OCI-LY7 (cell line): ENCODE data around the gene PDS5A. TPM values are rescaled to one million over a fixed set of nuclear protein-coding genes. Genes with fewer than 3 reads are reported as not detected.

Experiments
- BruUV-seq: library from RNA; stranded (reverse); fragments of 400-500 nt; replicated peaks from 2 replicates; lab custom pipeline; 2021; lab: Mats Ljungman, UMichigan
- CTCF ChIA-PET: fragments of 300-600 bp; sonication (Branson Sonifier 250); formaldehyde crosslinking; loops from one replicate; lab custom pipeline; 2022; ENCODE audit warnings: antibody characterized with exemption; ENCODE audit not compliant: unreplicated experiment; lab: Charles Lee
- POLR2A ChIA-PET: fragments of 300-600 bp; sonication (Branson Sonifier 250); formaldehyde crosslinking; loops from one replicate; lab custom pipeline; 2022; ENCODE audit warnings: antibody characterized with exemption; lab: Charles Lee
- DNase-seq: peaks from one replicate; pipeline ENCODE4 v3.0.0-alpha.2; 2015; ENCODE audit warnings: low spot score
- H2AFZ ChIP-seq: fragments of 200-600 bp; sonication (generic), shearing (Covaris generic); 2 replicates; pipeline ENCODE4 v1.6.1; 2014; ENCODE audit warnings: mild to moderate bottlenecking, antibody characterized with exemption, low read length, moderate library complexity
- H3K27ac ChIP-seq: fragments of 200-600 bp; sonication (generic); 2 replicates; pipeline ENCODE4 v1.5.1; 2014; ENCODE audit warnings: mixed run types, low read depth, mild to moderate bottlenecking, moderate library complexity, low read length, inconsistent platforms; ENCODE audit not compliant: poor library complexity, severe bottlenecking
- H3K36me3 ChIP-seq: fragments of 200-600 bp; sonication (generic); 2 replicates; pipeline ENCODE4 v1.6.1; 2014; ENCODE audit warnings: mild to moderate bottlenecking, antibody characterized with exemption, low read length, moderate library complexity, mixed read lengths; ENCODE audit not compliant: insufficient read depth
- H3K4me1 ChIP-seq: fragments of 200-600 bp; sonication (generic); 2 replicates; pipeline ENCODE4 v1.5.1; 2014; ENCODE audit warnings: mild to moderate bottlenecking, low read length; ENCODE audit not compliant: insufficient read depth, poor library complexity, severe bottlenecking
- H3K4me2 ChIP-seq: fragments of 200-600 bp; sonication (generic); 2 replicates; pipeline ENCODE4 v1.6.1; 2014; ENCODE audit warnings: mild to moderate bottlenecking, low read length
- H3K4me3 ChIP-seq: fragments of 200-600 bp; sonication (generic); 2 replicates; pipeline ENCODE4 v1.5.1; 2014; ENCODE audit warnings: mild to moderate bottlenecking, low read depth, low read length; ENCODE audit not compliant: poor library complexity, severe bottlenecking
- H3K79me2 ChIP-seq: fragments of 200-600 bp; sonication (generic); 2 replicates; pipeline ENCODE4 v1.6.1; 2016; ENCODE audit warnings: low read depth, mild to moderate bottlenecking, low read length, moderate library complexity, mixed read lengths; ENCODE audit not compliant: insufficient read depth
- H3K9me2 ChIP-seq: fragments of 200-600 bp; sonication (generic); 2 replicates; pipeline ENCODE4 v1.6.1; 2016; ENCODE audit warnings: mild to moderate bottlenecking, low read length, mixed read lengths; ENCODE audit not compliant: insufficient read depth
- H3K9me3 ChIP-seq: fragments of 200-600 bp; sonication (generic); 2 replicates; pipeline ENCODE4 v1.6.1; 2014; ENCODE audit warnings: mild to moderate bottlenecking, mixed run types, low read length, mixed read lengths
- H4K20me1 ChIP-seq: fragments of 200-600 bp; sonication (generic); 2 replicates; pipeline ENCODE4 v1.6.1; 2014; ENCODE audit warnings: mild to moderate bottlenecking, antibody characterized with exemption, low read length, moderate library complexity, mixed read lengths; ENCODE audit not compliant: insufficient read depth
- EZH2phosphoT487 ChIP-seq: fragments of 200-600 bp; sonication (generic); IDR thresholded peaks from 2 replicates; pipeline ENCODE4 v1.6.1; 2018; ENCODE audit warnings: low read depth, borderline replicate concordance, mild to moderate bottlenecking, mixed run types, antibody characterized with exemption, low read length, moderate library complexity, mixed read lengths
- intact Hi-C: fragments of 100-400 bp; cut with micrococcal nuclease; formaldehyde crosslinking; loops from one replicate; pipeline ENCODE4 v1.10.0; 2022; ENCODE audit not compliant: unreplicated experiment
- total RNA-seq, 2 experiments: library from RNA; depleted of rRNA in 1 of 2; stranded (reverse); fragments of >200 nt in 1 of 2; shearing (Covaris generic) in 1 of 2; gene quantifications; 2 replicates each; pipeline ENCODE4 v1.2.3, GENCODE V29; 2014 to 2022
- TF ChIP-seq, protein P1 (sequence below): fragments of 200-600 bp; sonication (generic); conservative IDR thresholded peaks from 2 replicates; pipeline ENCODE4 v1.5.1; 2014; ENCODE audit warnings: mild to moderate bottlenecking, antibody characterized with exemption, low read length, moderate library complexity, mixed read lengths

PDS5A gene
- total RNA-seq, 2 experiments from 2014 or later: 69.5 to 114 TPM

DNA sequence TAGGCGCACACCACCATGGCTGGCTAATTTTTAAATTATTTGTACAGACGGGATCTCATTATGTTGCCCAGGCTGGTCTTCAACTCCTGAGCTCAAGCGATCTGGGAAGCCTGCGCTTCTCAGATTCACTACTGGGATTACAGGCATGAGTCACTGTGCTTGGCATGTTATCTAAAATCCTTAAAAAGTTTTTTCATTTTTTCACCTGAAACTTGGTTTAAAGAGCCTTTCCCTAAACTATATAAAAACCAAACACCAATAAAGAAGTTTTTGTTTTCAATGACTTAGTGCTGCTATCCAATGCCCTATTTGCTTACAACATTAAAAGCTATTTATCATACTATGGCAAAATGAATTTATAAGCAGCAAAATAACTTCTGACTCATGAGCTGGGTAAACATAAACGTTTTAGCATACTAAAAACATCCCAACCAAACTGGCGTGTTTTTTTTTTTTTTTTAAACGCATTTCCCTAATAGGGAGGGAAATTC, 151.9 kb downstream of the PDS5A start:
- Histone ChIP-seq H3K4me1 (no peaks in the 10 kb centered on the region), H3K9me2 (no peaks in the 10 kb centered on the region), H3K4me3 (no peak overlapping the region), H3K36me3 (peaks cover 83% of the 10 kb centered on the region), H3K4me2 (no peak overlapping the region), H3K79me2 (no peaks in the 10 kb centered on the region), H2AFZ (no peak overlapping the region), H3K27ac (no peak overlapping the region), H4K20me1 (no peaks in the 10 kb centered on the region), H3K9me3 (no peaks in the 10 kb centered on the region)
- POLR2A ChIA-PET: interaction anchor here (0.6 to 1.1 kb wide), 3 partner anchors 38 to 85 kb away, joined by 3 to 4 read pairs (median 3); no protein-coding TSS in a partner anchor
- no peak for TF ChIP-seq EZH2phosphoT487
- TF ChIP-seq, protein P1, sequence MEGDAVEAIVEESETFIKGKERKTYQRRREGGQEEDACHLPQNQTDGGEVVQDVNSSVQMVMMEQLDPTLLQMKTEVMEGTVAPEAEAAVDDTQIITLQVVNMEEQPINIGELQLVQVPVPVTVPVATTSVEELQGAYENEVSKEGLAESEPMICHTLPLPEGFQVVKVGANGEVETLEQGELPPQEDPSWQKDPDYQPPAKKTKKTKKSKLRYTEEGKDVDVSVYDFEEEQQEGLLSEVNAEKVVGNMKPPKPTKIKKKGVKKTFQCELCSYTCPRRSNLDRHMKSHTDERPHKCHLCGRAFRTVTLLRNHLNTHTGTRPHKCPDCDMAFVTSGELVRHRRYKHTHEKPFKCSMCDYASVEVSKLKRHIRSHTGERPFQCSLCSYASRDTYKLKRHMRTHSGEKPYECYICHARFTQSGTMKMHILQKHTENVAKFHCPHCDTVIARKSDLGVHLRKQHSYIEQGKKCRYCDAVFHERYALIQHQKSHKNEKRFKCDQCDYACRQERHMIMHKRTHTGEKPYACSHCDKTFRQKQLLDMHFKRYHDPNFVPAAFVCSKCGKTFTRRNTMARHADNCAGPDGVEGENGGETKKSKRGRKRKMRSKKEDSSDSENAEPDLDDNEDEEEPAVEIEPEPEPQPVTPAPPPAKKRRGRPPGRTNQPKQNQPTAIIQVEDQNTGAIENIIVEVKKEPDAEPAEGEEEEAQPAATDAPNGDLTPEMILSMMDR: no peak
- CTCF ChIA-PET: no interaction called here
- no peak for DNase-seq
- intact Hi-C loops: no loop called here
- BruUV-seq: no TSS peak

DNA sequence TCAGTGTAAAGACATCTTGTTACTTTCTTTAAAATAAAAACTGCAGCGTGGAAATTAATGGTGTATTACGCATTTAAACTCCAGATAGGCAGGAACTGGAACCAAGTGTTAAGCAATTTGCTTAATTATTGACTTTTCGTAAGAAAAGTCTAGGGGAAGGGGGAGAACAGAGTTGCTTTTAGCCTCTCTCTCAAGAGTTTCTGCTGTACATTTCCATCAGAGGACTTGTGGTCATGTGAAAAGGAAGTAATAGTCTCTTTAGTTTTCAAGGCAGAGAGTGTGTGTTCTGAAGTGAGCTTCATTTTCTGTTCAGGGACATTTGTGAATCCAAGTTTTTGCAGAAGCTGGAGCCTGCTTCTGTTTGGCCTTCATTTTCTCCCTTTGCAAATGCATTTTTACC, 152.6 kb downstream of the PDS5A start:
- intact Hi-C loops: no loop called here
- TF ChIP-seq, protein P1: no peak
- no peak for TF ChIP-seq EZH2phosphoT487

DNA sequence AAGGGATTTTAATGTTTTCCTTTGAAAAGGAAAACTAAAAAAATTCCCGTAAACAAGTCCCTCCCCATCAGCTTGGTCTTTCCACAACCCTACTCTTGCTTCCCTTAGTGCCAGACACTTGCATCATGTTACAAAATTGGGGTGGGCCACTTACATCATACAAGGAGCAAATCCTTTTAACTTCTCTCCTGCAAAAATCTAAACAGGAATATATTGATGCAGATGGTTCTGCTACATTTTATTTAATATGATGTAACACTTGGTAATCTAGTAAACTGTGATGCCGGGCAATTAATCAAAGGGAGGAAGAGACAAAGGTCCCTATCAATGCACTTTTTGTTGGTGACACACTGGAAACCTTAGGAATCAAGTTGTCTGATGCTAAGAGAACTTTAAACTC, 154.5 kb downstream of the PDS5A start:
- CTCF ChIA-PET: no interaction called here
- no peaks in the 10 kb centered on the region for H3K9me3 ChIP-seq

More for the DNA sequence above, 152.6 kb downstream of the PDS5A start:
- no peak overlapping the region for H2AFZ ChIP-seq
- CTCF ChIA-PET: no interaction called here
- peaks cover 76% of the 10 kb centered on the region for H3K36me3 ChIP-seq
- no peak overlapping the region for H3K4me3 ChIP-seq
- no TSS peak for BruUV-seq
- H3K27ac ChIP-seq: no peak overlapping the region
- H4K20me1 ChIP-seq: no peaks in the 10 kb centered on the region
- no peak overlapping the region for H3K4me2 ChIP-seq
- H3K9me2 ChIP-seq: no peaks in the 10 kb centered on the region
- DNase-seq: no peak
- POLR2A ChIA-PET: interaction anchor here (0.7 to 1.2 kb wide), 2 partner anchors 73 to 291 kb away, joined by 4 to 6 read pairs; no protein-coding TSS in a partner anchor
- no peaks in the 10 kb centered on the region for H3K79me2 ChIP-seq
- no peaks in the 10 kb centered on the region for H3K4me1 ChIP-seq
- no peaks in the 10 kb centered on the region for H3K9me3 ChIP-seq

More for the DNA sequence above, 154.5 kb downstream of the PDS5A start:
- no peaks in the 10 kb centered on the region for H3K4me1 ChIP-seq
- H3K79me2 ChIP-seq: no peaks in the 10 kb centered on the region
- intact Hi-C loops: no loop called here
- H3K4me3 ChIP-seq: no peak overlapping the region
- no TSS peak for BruUV-seq
- TF ChIP-seq EZH2phosphoT487: no peak
- TF ChIP-seq, protein P1: no peak
- H3K4me2 ChIP-seq: no peak overlapping the region
- peaks cover 58% of the 10 kb centered on the region for H3K36me3 ChIP-seq
- no peak overlapping the region for H3K27ac ChIP-seq
- no peaks in the 10 kb centered on the region for H4K20me1 ChIP-seq
- POLR2A ChIA-PET: no interaction called here
- H2AFZ ChIP-seq: no peak overlapping the region
- no peaks in the 10 kb centered on the region for H3K9me2 ChIP-seq
- DNase-seq: no peak
